Left ventricle myocardium inferior (tissue), 1 donor: ENCODE measurements around the gene ELF5. TPM values are rescaled to one million over a fixed set of nuclear protein-coding genes. Genes with fewer than 3 reads are reported as not detected.

Source experiments
- DNase-seq: peaks from one replicate; pipeline ENCODE4 v3.0.0-alpha.2; 2020
- H3K27ac ChIP-seq: fragments of 200-600 bp; replicated peaks from 2 replicates; pipeline ENCODE4 v1.8.0; 2021
- H3K27me3 ChIP-seq: fragments of 200-600 bp; 2 replicates; pipeline ENCODE4 v1.8.0; 2021; ENCODE audit warnings: low read depth
- H3K36me3 ChIP-seq: fragments of 200-600 bp; 2 replicates; pipeline ENCODE4 v1.8.0; 2021
- H3K4me1 ChIP-seq: fragments of 200-600 bp; 2 replicates; pipeline ENCODE4 v1.8.0; 2021
- H3K4me3 ChIP-seq: fragments of 200-600 bp; 2 replicates; pipeline ENCODE4 v1.8.0; 2021; ENCODE audit warnings: mild to moderate bottlenecking, moderate library complexity
- H3K9me3 ChIP-seq: fragments of 200-600 bp; replicated peaks from 2 replicates; pipeline ENCODE4 v1.8.0; 2021
- CTCF ChIP-seq: fragments of 200-600 bp; IDR thresholded peaks from 2 replicates; pipeline ENCODE4 v1.8.0; 2021; ENCODE audit warnings: antibody characterized with exemption, mild to moderate bottlenecking, borderline replicate concordance
- intact Hi-C: fragments of 100-400 bp; cut with micrococcal nuclease; formaldehyde crosslinking; loops from one replicate; pipeline ENCODE4 v1.11.0; 2022
- total RNA-seq: library from RNA; stranded (reverse); fragmentation: NEBNext Ultra II Directional; extraction: Animal tissue kit (Norgen Biotek cat#: 25700); gene quantifications from one replicate; pipeline ENCODE4 v1.2.1, GENCODE V29; 2021
- donor health status: DM: no; HTN: yes; CAD: no; lungs with severe emphysema.

ELF5 gene
- total RNA-seq, 1 donor from 2014 or later: not detected

GRCh38 chr11:34529643-34530042 lies 16.0 kb upstream of the ELF5 start:
- no peak for TF ChIP-seq CTCF
- no peak for DNase-seq
- H3K4me3 ChIP-seq: no peak overlapping the region
- H3K4me1 ChIP-seq: no peaks in the 10 kb centered on the region
- H3K27ac ChIP-seq: no peak overlapping the region
- peaks cover 36% of the 10 kb centered on the region for H3K27me3 ChIP-seq
- H3K36me3 ChIP-seq: no peaks in the 10 kb centered on the region
- peaks cover 10% of the 10 kb centered on the region for H3K9me3 ChIP-seq
- intact Hi-C loops: no loop called here

- H3K4me1 ChIP-seq: no peaks in the 10 kb centered on the region
- intact Hi-C loops: no loop called here
- TF ChIP-seq CTCF: no peak
- peaks cover 36% of the 10 kb centered on the region for H3K27me3 ChIP-seq
- no peak overlapping the region for H3K4me3 ChIP-seq
- H3K36me3 ChIP-seq: no peaks in the 10 kb centered on the region
- H3K27ac ChIP-seq: no peak overlapping the region
- H3K9me3 ChIP-seq: no peaks in the 10 kb centered on the region
- DNase-seq: no peak
Measured at GRCh38 chr11:34528072-34528471, 14.5 kb upstream of the ELF5 start.

GRCh38 chr11:34525888-34526657 lies 12.5 kb upstream of the ELF5 start:
- Histone ChIP-seq H3K4me1 (no peaks in the 10 kb centered on the region), H3K27ac (no peak overlapping the region), H3K9me3 (no peaks in the 10 kb centered on the region), H3K27me3 (peaks cover 36% of the 10 kb centered on the region), H3K36me3 (no peaks in the 10 kb centered on the region), H3K4me3 (no peak overlapping the region)
- intact Hi-C loops: no loop called here
- TF ChIP-seq CTCF: no peak
- no peak for DNase-seq

GRCh38 chr11:34525098-34525497 lies 11.5 kb upstream of the ELF5 start:
- Histone ChIP-seq H3K4me3 (no peak overlapping the region), H3K4me1 (no peaks in the 10 kb centered on the region), H3K36me3 (no peaks in the 10 kb centered on the region), H3K27me3 (peaks cover 36% of the 10 kb centered on the region), H3K27ac (no peak overlapping the region), H3K9me3 (no peaks in the 10 kb centered on the region)
- no peak for DNase-seq
- intact Hi-C loops: no loop called here
- TF ChIP-seq CTCF: no peak

GRCh38 chr11:34524696-34525095 lies 11.1 kb upstream of the ELF5 start:
- no peak for TF ChIP-seq CTCF
- Histone ChIP-seq H3K9me3 (no peaks in the 10 kb centered on the region), H3K27me3 (peaks cover 36% of the 10 kb centered on the region), H3K27ac (no peak overlapping the region), H3K36me3 (no peaks in the 10 kb centered on the region), H3K4me1 (no peaks in the 10 kb centered on the region), H3K4me3 (no peak overlapping the region)
- DNase-seq: no peak
- intact Hi-C loops: no loop called here
